Measurements from ENCODE around the gene OR6T1. TPM values are rescaled to one million over a fixed set of nuclear protein-coding genes. Genes with fewer than 3 reads are reported as not detected.

Gene OR6T1, protein sequence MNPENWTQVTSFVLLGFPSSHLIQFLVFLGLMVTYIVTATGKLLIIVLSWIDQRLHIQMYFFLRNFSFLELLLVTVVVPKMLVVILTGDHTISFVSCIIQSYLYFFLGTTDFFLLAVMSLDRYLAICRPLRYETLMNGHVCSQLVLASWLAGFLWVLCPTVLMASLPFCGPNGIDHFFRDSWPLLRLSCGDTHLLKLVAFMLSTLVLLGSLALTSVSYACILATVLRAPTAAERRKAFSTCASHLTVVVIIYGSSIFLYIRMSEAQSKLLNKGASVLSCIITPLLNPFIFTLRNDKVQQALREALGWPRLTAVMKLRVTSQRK
- not detected for total RNA-seq

DNA sequence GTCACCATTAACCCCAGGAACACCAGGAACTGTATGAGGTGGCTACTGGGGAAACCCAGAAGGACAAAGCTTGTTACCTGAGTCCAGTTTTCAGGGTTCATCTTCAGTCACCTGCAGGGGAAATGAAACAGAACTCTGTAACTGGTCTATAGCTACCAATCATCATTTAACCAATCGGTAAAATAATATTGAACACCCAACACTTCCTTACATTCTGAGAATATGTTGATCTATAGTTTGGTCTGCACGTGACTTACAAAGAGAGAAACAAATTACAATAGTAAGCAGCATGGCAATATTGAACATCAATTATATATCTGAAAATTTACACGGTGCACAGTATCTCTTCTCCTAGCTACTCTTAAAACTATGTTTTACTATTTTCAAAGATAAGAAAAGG lies at the start of gene OR6T1:
OR6T1 (minus strand) TSS at position 101 of the 400 bp plus-strand sequence; CDS start at position 101, 0 bp downstream.
- Histone ChIP-seq H3K27ac (no peak within 1 kb of the TSS), H3K9me3 (no peaks in the 10 kb centered on the region), H3K36me3 (no peaks in the 10 kb centered on the region), H3K4me1 (no peaks in the 10 kb centered on the region), H3K27me3 (no peaks in the 10 kb centered on the region), H3K4me3 (no peak within 1 kb of the TSS)
- 89 to 94% methylated on average over 3 of the region's 3 CpGs for WGBS, 2 donors
- no peak for DNase-seq (ENCODE audit: low spot score in 2 of 2)
- TF ChIP-seq POLR2A (IDR thresholded peaks at IDR 0.05) (no peak), EP300 (IDR thresholded peaks at IDR 0.05) (no peak)
- TF ChIP-seq, protein P1, sequence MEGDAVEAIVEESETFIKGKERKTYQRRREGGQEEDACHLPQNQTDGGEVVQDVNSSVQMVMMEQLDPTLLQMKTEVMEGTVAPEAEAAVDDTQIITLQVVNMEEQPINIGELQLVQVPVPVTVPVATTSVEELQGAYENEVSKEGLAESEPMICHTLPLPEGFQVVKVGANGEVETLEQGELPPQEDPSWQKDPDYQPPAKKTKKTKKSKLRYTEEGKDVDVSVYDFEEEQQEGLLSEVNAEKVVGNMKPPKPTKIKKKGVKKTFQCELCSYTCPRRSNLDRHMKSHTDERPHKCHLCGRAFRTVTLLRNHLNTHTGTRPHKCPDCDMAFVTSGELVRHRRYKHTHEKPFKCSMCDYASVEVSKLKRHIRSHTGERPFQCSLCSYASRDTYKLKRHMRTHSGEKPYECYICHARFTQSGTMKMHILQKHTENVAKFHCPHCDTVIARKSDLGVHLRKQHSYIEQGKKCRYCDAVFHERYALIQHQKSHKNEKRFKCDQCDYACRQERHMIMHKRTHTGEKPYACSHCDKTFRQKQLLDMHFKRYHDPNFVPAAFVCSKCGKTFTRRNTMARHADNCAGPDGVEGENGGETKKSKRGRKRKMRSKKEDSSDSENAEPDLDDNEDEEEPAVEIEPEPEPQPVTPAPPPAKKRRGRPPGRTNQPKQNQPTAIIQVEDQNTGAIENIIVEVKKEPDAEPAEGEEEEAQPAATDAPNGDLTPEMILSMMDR (IDR thresholded peaks at IDR 0.05) = no peak

DNA sequence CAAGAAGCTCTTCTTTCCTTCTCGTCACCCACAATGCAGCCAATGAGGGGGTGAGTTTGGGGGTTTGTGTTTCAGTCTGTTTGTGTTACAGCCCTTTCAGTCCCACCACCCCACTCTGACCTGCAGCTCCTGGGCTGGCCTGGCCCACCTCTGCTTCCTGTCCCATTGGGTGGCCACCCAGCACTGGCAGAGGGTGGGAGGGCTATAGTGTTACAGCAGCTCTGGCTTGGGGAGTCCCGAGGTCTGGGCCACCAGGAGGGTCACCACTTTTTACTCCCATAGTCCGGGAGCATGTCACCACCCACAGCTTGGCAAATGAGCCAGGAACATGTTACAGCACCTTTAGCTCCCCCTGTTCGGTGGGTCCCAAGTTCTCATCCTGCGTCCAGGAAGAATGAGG lies 35.7 kb upstream of the OR6T1 start:
- no peaks in the 10 kb centered on the region for H3K4me1 ChIP-seq
- H3K4me3 ChIP-seq = no peak overlapping the region
- no peak for TF ChIP-seq POLR2A (IDR thresholded peaks at IDR 0.05)
- TF ChIP-seq EP300 (IDR thresholded peaks at IDR 0.05) = no peak
- TF ChIP-seq, protein P1 (IDR thresholded peaks at IDR 0.05) = no peak
- no peak for DNase-seq (ENCODE audit: low spot score in 2 of 2)
- no peaks in the 10 kb centered on the region for H3K36me3 ChIP-seq
- WGBS, 2 donors = 72 to 89% methylated on average over 5 of the region's 5 CpGs
- H3K27me3 ChIP-seq = no peaks in the 10 kb centered on the region
- H3K27ac ChIP-seq = no peak overlapping the region
- peaks cover 0 to 11% (median 0%) of the 10 kb centered on the region in 4 donors for H3K9me3 ChIP-seq

DNA sequence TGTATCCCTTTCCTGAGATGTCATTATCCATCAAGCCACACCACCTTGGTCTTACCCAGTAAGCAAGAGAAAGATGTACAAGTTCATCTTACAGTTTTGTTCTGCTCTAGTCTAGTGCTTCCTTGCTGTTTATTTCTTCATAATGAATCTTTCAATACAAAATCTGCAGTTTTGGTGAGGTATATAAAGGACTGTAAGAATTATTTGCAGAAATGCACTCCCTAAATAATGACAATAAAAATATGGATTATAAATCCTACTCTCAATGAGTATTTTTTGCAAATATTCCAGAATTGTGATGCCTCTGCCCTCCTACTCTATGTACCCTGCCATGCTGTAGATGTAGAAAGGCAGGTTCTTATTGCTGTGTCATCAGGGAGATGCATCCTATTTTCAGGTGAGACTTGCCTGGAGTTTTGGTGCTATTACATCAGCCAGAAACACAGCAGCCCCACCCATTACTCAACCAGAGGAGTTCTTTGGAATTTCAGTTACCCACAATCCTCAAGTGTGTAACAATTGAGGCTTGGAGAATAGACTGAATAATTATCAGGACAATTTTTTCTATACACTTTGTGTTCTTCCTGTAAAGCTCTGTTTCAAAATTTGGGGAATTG lies 34.2 kb upstream of the OR6T1 start, which contains the start of gene OR10S1:
OR10S1 (minus strand) TSS at position 51 of the 617 bp plus-strand sequence. CDS start 117 bp downstream, outside the sequence.
- Histone ChIP-seq H3K27me3 (no peaks in the 10 kb centered on the region), H3K36me3 (no peaks in the 10 kb centered on the region), H3K4me1 (no peaks in the 10 kb centered on the region), H3K27ac (no peak within 1 kb of the TSS), H3K9me3 (peaks cover 0 to 5% (median 0%) of the 10 kb centered on the region in 4 donors), H3K4me3 (no peak within 1 kb of the TSS)
- no peak for TF ChIP-seq EP300 (IDR thresholded peaks at IDR 0.05)
- TF ChIP-seq, protein P1 (IDR thresholded peaks at IDR 0.05) = no peak
- TF ChIP-seq POLR2A (IDR thresholded peaks at IDR 0.05) = no peak
- DNase-seq (ENCODE audit: low spot score in 2 of 2) = no peak

DNA sequence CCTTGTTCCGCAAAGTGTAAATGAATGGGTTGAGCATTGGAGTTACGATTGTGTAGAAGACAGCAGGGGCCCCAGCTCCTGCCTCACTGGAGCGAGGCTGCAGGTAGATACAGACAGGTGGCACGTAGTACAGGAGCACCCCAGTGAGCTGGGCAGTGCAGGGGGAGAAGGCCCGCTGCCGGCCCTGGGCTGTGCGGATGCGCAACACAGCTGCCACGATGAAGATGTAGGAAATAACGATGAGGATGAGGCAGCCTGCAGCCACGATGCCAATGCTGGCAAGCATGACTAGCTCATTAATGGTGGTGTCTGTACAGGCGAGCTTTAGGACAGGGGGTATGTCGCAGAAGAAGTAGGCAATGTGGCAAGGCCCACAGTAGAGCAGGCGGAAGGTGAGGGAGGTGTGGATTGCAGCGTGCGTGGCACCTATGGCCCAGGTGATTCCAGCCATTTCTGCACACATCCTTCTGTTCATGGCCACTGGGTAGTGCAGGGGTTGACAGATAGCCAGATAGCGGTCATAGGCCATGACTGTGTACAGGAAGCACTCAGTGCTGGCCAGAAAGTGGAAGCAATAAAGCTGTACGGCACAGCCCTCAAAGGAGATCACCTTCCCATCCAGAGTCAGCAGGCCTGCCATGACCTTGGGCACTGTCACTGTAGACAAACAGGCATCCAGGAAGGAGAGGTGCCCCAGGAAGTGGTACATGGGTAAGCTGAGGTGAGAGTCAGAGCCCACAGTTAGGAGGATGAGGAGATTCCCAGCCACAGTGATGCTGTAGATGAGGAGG lies 33.3 kb upstream of the OR6T1 start:
- H3K9me3 ChIP-seq = no peaks in the 10 kb centered on the region

More for the DNA sequence above, 33.3 kb upstream of the OR6T1 start:
- H3K27me3 ChIP-seq = no peaks in the 10 kb centered on the region
- WGBS, 2 donors = 88 to 89% methylated on average over 18 of the region's 18 CpGs
- H3K27ac ChIP-seq = no peak overlapping the region
- DNase-seq (ENCODE audit: low spot score in 2 of 2) = no peak
- H3K4me3 ChIP-seq = no peak overlapping the region
- TF ChIP-seq EP300 (IDR thresholded peaks at IDR 0.05) = no peak
- TF ChIP-seq POLR2A (IDR thresholded peaks at IDR 0.05) = no peak
- TF ChIP-seq, protein P1 (IDR thresholded peaks at IDR 0.05) = no peak
- no peaks in the 10 kb centered on the region for H3K36me3 ChIP-seq
- H3K4me1 ChIP-seq = no peaks in the 10 kb centered on the region

Measured in tibial nerve (tissue), 4 donors.